Ishikawa (cell line): ENCODE data around the gene ACBD6.

Source experiments
- CEBPB ChIP-seq: IDR thresholded peaks from 2 replicates; pipeline ENCODE4 v1.6.1; 2012
- CREB1 ChIP-seq: IDR thresholded peaks from 2 replicates; pipeline ENCODE4 v1.6.1; 2012; ENCODE audit warnings: low read depth
- EGR1 ChIP-seq: IDR thresholded peaks from 2 replicates; pipeline ENCODE4 v1.6.1; 2012
- EP300 ChIP-seq: IDR thresholded peaks from 2 replicates; pipeline ENCODE4 v1.6.1; 2012; ENCODE audit warnings: borderline replicate concordance
- FOXM1 ChIP-seq: IDR thresholded peaks from 2 replicates; pipeline ENCODE4 v1.6.1; 2012; ENCODE audit warnings: low read depth, borderline replicate concordance
- MAX ChIP-seq: IDR thresholded peaks from 2 replicates; pipeline ENCODE4 v1.6.1; 2012
- NFIC ChIP-seq: IDR thresholded peaks from 2 replicates; pipeline ENCODE4 v1.6.1; 2012
- RAD21 ChIP-seq: IDR thresholded peaks from 2 replicates; pipeline ENCODE4 v1.6.1; 2012; ENCODE audit warnings: low read depth
- REST ChIP-seq: IDR thresholded peaks from 2 replicates; pipeline ENCODE4 v1.6.1; 2012; ENCODE audit warnings: low read depth, mild to moderate bottlenecking
- TAF1 ChIP-seq: IDR thresholded peaks from 2 replicates; pipeline ENCODE4 v1.6.1; 2012; ENCODE audit warnings: low read depth, mild to moderate bottlenecking
- TCF12 ChIP-seq: IDR thresholded peaks from 2 replicates; pipeline ENCODE4 v1.6.1; 2012; ENCODE audit warnings: low read depth
- TEAD4 ChIP-seq: IDR thresholded peaks from 2 replicates; pipeline ENCODE4 v1.6.1; 2012
- USF1 ChIP-seq: IDR thresholded peaks from 2 replicates; pipeline ENCODE4 v1.6.1; 2012
- YY1 ChIP-seq: IDR thresholded peaks from 2 replicates; pipeline ENCODE4 v1.6.1; 2012; ENCODE audit warnings: low read depth
- ZBTB7A ChIP-seq: IDR thresholded peaks from 2 replicates; pipeline ENCODE4 v1.6.1; 2012; ENCODE audit warnings: low read depth

Gene ACBD6

GRCh38 chr1:180353945-180354344, 148.4 kb downstream of the ACBD6 start:
- TF ChIP-seq YY1: no peak
- TF ChIP-seq ZBTB7A: no peak
- no peak for TF ChIP-seq FOXM1
- no peak for TF ChIP-seq REST
- no peak for TF ChIP-seq EP300
- no peak for TF ChIP-seq CEBPB
- no peak for TF ChIP-seq CREB1
- TF ChIP-seq TCF12: no peak
- TF ChIP-seq USF1: no peak
- TF ChIP-seq TEAD4: no peak
- TF ChIP-seq EGR1: no peak
- no peak for TF ChIP-seq TAF1
- no peak for TF ChIP-seq NFIC
- no peak for TF ChIP-seq MAX
- TF ChIP-seq RAD21: no peak

- no peak for TF ChIP-seq REST
- no peak for TF ChIP-seq TEAD4
- TF ChIP-seq NFIC: no peak
- no peak for TF ChIP-seq TCF12
- no peak for TF ChIP-seq EP300
- no peak for TF ChIP-seq TAF1
- TF ChIP-seq RAD21: no peak
- no peak for TF ChIP-seq CEBPB
- TF ChIP-seq CREB1: no peak
- TF ChIP-seq EGR1: no peak
- no peak for TF ChIP-seq USF1
- TF ChIP-seq YY1: no peak
- no peak for TF ChIP-seq FOXM1
- TF ChIP-seq MAX: no peak
- no peak for TF ChIP-seq ZBTB7A
These were observed 149.8 kb downstream of the ACBD6 start for GRCh38 chr1:180352588-180352987.

- TF ChIP-seq EGR1: no peak
- no peak for TF ChIP-seq NFIC
- no peak for TF ChIP-seq ZBTB7A
These were observed 150.4 kb downstream of the ACBD6 start for GRCh38 chr1:180352021-180352420.

- TF ChIP-seq YY1: no peak
- TF ChIP-seq RAD21: no peak
- no peak for TF ChIP-seq NFIC
- TF ChIP-seq CREB1: no peak
- TF ChIP-seq REST: no peak
- TF ChIP-seq EGR1: no peak
- TF ChIP-seq USF1: no peak
- no peak for TF ChIP-seq TEAD4
- no peak for TF ChIP-seq CEBPB
- TF ChIP-seq TCF12: no peak
- no peak for TF ChIP-seq ZBTB7A
- no peak for TF ChIP-seq EP300
- TF ChIP-seq MAX: no peak
- TF ChIP-seq TAF1: no peak
- no peak for TF ChIP-seq FOXM1
These were observed 157.2 kb downstream of the ACBD6 start for GRCh38 chr1:180345148-180345547.
